Measurements from ENCODE around the gene CBLN3.

CBLN3 gene

GRCh38 chr14:24442240-24443052 is 13.0 kb upstream of the CBLN3 start, which contains the start of gene SDR39U1:
Gene SDR39U1, minus strand, starts transcription at chr14:24442776. Its CDS starts 7 bp downstream, at chr14:24442769.
- H3K9me2 ChIP-seq (ENCODE audit: low read depth, low read length), result no peaks in the 10 kb centered on the region
- 0 out of 2 replicates have a peak, but pooled peaks cover 6% of the 10 kb centered on the region for H3K79me2 ChIP-seq (ENCODE audit: insufficient read depth, low read length)
- H3K4me2 ChIP-seq (ENCODE audit: low read length), result peak within 1 kb of the TSS; percentile 95
- H4K20me1 ChIP-seq (ENCODE audit: insufficient read depth, low read length), result no peaks in the 10 kb centered on the region
- peaks cover 30% of the 10 kb centered on the region for H3K4me1 ChIP-seq (ENCODE audit: insufficient read depth, low read length, severe bottlenecking)
- H3K4me3 ChIP-seq (ENCODE audit: low read depth, low read length, poor library complexity, severe bottlenecking), result peak within 1 kb of the TSS; percentile 78
- H3K36me3 ChIP-seq (ENCODE audit: insufficient read depth, low read length), result peaks cover 47% of the 10 kb centered on the region
- no peaks in the 10 kb centered on the region for H3K27me3 ChIP-seq (ENCODE audit: insufficient read depth, low read length)
- peak within 1 kb of the TSS; percentile 72 for H3K27ac ChIP-seq (ENCODE audit: low read depth, low read length, poor library complexity, severe bottlenecking)
- H2AFZ ChIP-seq (ENCODE audit: low read length), result no peak within 1 kb of the TSS
- no peaks in the 10 kb centered on the region; the same call in 1 of the 2 replicates for H3F3A ChIP-seq (ENCODE audit: insufficient read depth, low read length)
- H3K9ac ChIP-seq (ENCODE audit: low read length), result peak within 1 kb of the TSS; percentile 94
- no peaks in the 10 kb centered on the region for H3K9me3 ChIP-seq (ENCODE audit: low read length)
- peak; percentile 15; the same call in 1 of the 2 replicates for TF ChIP-seq CTCF (IDR thresholded peaks at IDR 0.05; ENCODE audit: low read length)
- no peak for TF ChIP-seq EZH2 (IDR thresholded peaks at IDR 0.05; ENCODE audit: borderline replicate concordance, low read length)

DNA sequence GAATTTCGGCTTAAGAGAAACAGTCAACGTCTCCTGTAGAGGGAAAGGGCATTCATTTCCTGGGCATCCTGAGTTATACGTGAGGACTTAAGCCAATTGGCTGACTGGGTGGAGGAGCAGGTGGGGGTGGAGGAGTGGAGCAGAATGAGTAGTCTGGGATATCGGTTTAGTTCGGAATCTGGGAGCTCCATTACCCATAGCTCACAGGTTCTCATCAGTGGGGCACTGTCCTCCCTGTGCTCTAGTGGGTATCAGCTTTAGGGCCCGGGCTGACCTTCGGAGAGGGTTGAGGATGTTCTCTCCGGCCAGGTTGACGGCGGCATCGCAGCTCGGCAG is 12.4 kb upstream of the CBLN3 start:
- Histone ChIP-seq H3K9me3 (ENCODE audit: low read length) (no peaks in the 10 kb centered on the region), H3K9me2 (ENCODE audit: low read depth, low read length) (no peaks in the 10 kb centered on the region), H3K4me1 (ENCODE audit: insufficient read depth, low read length, severe bottlenecking) (peaks cover 35% of the 10 kb centered on the region), H3K79me2 (ENCODE audit: insufficient read depth, low read length) (0 out of 2 replicates have a peak, but pooled peaks cover 6% of the 10 kb centered on the region), H3K27ac (ENCODE audit: low read depth, low read length, poor library complexity, severe bottlenecking) (peak overlapping the region; percentile 72), H3F3A (ENCODE audit: insufficient read depth, low read length) (no peaks in the 10 kb centered on the region; the same call in 1 of the 2 replicates), H4K20me1 (ENCODE audit: insufficient read depth, low read length) (no peaks in the 10 kb centered on the region), H3K4me3 (ENCODE audit: low read depth, low read length, poor library complexity, severe bottlenecking) (peak overlapping the region; percentile 78), H2AFZ (ENCODE audit: low read length) (no peak overlapping the region), H3K4me2 (ENCODE audit: low read length) (peak overlapping the region; percentile 95), H3K36me3 (ENCODE audit: insufficient read depth, low read length) (peaks cover 53% of the 10 kb centered on the region), H3K27me3 (ENCODE audit: insufficient read depth, low read length) (no peaks in the 10 kb centered on the region), H3K9ac (ENCODE audit: low read length) (peak overlapping the region; percentile 89)
- TF ChIP-seq EZH2 (IDR thresholded peaks at IDR 0.05; ENCODE audit: borderline replicate concordance, low read length), result no peak
- no peak for TF ChIP-seq CTCF (IDR thresholded peaks at IDR 0.05; ENCODE audit: low read length)

DNA sequence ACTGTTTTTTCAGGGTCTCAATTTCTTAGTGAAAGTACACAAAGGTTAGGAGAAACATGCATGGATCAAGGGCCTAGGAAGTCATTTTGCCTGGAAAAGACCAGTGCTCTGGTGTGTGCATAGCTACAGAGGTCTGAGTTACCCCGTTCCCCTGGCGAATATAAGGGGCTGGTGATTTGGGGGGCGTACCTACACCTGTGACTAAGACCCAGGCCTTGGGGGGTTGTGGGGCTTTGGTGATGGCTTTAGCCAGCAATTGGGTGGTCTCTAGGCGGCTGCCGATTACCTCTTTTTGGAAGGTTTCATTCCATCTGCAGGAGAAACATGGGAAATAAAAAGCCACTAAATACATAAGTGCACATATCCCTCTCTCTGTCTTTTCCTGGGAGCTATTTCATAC is 12.0 kb upstream of the CBLN3 start:
- Histone ChIP-seq H3K9me2 (ENCODE audit: low read depth, low read length) (no peaks in the 10 kb centered on the region), H3K27me3 (ENCODE audit: insufficient read depth, low read length) (no peaks in the 10 kb centered on the region), H3K36me3 (ENCODE audit: insufficient read depth, low read length) (peaks cover 55% of the 10 kb centered on the region), H3F3A (ENCODE audit: insufficient read depth, low read length) (no peaks in the 10 kb centered on the region; the same call in 1 of the 2 replicates), H3K27ac (ENCODE audit: low read depth, low read length, poor library complexity, severe bottlenecking) (peak overlapping the region; percentile 72), H3K79me2 (ENCODE audit: insufficient read depth, low read length) (0 out of 2 replicates have a peak, but pooled peaks cover 6% of the 10 kb centered on the region), H3K4me3 (ENCODE audit: low read depth, low read length, poor library complexity, severe bottlenecking) (peak overlapping the region; percentile 78), H2AFZ (ENCODE audit: low read length) (no peak overlapping the region), H3K9ac (ENCODE audit: low read length) (peak overlapping the region; percentile 89), H3K4me2 (ENCODE audit: low read length) (peak overlapping the region; percentile 95), H3K4me1 (ENCODE audit: insufficient read depth, low read length, severe bottlenecking) (peaks cover 39% of the 10 kb centered on the region), H3K9me3 (ENCODE audit: low read length) (no peaks in the 10 kb centered on the region), H4K20me1 (ENCODE audit: insufficient read depth, low read length) (no peaks in the 10 kb centered on the region)
- no peak for TF ChIP-seq EZH2 (IDR thresholded peaks at IDR 0.05; ENCODE audit: borderline replicate concordance, low read length)
- no peak for TF ChIP-seq CTCF (IDR thresholded peaks at IDR 0.05; ENCODE audit: low read length)

All from OCI-LY1 (cell line).